GM21576 (cell line): Measurements from ENCODE around the gene EMID1.
A peak's percentile ranks its signal among the peaks of the same experiment; 100 is the strongest.

Experiments
- ATAC-seq: cut with Tn5 transposase; IDR thresholded peaks from one replicate; pipeline ENCODE4 v1.9.1; 2021; ENCODE audit warnings: mild to moderate bottlenecking, moderate library complexity; ENCODE audit not compliant: unreplicated experiment

EMID1 gene

DNA sequence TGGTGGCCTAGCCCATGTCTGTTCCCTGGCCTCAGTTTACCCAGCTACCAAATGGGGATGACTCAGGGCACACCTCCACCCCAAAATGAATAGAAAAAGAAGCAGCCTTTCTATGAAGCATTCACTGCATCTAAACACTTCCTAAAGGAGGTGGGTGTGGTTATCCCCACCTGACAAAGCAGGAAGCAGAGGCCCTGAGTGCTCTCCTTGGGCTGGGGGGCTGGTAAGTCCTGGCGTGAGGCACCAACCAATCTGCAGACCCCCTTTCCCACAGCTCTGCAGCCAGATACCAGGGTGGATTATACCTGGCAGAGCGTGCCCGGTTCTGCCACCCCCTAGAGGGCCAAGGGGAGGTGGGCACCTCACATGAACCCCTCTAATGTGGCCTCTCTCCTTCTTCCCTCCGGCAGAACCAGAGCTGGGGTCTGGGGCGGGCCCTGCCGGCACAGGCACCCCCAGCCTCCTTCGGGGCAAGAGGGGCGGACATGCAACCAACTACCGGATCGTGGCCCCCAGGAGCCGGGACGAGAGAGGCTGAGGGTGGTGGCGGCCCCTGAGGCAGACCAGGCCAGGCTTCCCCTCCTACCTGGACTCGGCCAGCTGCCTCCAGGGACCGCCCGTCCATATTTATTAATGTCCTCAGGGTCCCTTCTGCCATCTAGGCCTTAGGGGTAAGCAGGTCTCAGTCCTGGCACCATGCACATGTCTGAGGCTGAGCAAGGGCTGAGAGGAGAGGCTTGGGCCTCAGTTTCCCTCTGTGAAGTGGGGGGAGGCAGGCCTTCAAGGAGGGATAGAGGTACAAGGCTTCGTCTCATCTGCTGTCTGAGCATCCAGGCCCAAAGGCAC, 52.9 kb downstream of the EMID1 start:
- ATAC-seq = no peak

- ATAC-seq = no peak
These were observed 53.7 kb downstream of the EMID1 start for GRCh38 chr22:29259253-29259899.

DNA sequence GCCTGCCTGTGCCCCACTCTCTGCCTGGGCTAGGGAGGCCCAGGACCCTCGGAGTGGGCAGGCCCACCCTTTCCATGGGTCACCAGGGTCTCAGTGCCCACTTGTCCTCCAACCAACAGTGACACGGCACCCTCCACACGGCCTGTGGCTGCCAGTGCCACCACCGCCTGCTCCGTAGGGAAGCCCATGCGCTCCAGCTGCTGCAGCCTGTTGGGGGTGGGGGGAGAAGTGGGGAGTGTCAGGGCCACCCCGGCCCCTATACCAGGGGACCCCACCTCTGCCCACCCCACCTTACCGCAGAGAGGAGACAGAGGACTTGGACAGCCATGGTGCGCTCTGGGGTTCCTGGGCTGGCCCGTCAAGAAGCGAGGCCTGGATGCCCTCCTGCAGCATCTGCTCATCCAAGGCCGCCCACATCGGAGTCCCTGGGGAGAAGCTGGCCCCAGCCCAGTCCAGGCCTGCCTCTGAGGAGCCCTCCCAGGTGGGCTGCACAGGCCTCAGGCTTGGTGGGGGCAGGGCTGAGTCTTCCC, 54.4 kb downstream of the EMID1 start:
- no peak for ATAC-seq

DNA sequence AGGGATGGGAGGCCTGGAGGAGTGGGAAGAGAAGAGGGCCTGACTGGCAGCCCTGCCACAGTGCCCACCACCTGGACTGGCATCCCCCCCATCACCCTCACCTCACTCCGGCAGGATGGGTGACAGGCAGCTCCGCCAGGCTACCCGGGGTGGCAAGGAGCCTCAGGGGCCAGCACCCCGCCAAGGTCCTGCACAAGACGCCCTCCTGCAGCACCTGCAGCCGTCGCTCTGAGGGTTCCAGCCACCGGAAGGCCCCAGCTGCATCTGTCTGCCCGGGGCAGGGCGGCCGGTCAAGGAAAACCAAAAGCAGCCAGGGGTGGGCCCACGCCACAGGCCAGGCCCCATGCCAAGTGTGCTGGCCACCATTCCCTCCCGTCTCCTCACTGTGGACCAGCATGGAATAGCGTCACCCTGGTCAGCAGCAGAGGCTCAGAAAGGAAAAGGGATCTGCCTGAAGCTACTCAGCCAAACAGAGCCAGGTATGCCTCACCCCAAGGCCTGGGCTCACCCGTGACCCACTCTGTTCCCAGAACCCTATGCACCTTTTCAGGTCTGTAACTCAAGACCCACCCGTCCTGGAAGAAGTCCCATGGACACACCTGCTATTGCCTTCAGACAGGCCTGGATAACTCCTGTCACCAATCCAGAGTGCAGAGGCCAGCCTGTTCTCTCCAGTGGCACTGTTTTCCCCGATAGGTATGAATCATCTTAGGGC, 55.1 kb downstream of the EMID1 start:
- no peak for ATAC-seq

DNA sequence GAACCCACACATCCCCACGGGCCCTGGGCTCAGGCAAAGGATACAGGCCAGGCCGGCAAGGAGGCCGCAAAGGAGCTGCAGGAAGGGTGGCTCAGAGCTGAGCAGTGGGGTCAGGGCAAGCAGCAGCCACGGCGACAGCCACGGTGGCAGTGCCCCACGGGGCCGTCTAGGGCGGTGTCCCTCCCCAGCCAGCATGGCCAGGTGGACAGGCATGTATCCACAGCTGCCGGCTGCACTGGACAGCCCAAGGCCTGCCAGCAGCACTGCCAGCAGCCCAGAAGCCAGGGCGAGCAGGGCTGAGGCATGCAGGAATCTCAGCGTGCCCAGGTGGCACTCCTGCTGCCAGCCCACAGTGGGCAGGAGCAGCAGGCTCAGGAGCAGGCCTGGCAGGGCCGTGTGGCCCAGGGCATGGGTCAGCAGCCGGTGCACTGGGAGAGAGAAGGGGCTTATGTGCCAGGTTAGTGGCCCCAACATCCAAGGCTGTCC, 58.1 kb downstream of the EMID1 start:
- no peak for ATAC-seq

DNA sequence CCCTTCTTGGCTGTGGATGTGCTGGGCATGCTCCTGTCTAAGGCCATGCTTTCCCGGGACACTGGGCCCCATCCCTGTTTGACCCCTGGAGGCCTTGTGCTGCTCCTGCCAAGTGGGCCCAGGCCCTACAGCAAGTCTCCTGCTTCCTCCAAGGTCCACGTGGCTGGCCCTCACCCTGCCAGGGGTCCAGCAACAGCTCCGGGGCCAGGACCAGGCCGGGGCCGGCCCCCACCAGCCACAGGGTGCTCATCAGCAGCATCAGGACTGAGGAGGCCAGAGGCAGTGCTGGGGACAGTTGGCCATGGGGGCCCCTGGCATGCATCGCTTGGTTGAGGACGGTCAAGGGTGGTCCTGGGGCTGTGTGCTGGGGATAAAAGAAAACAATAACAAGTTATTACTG, 59.6 kb downstream of the EMID1 start:
- ATAC-seq = no peak

GRCh38 chr22:29265929-29266328, 60.2 kb downstream of the EMID1 start:
- ATAC-seq = no peak

DNA sequence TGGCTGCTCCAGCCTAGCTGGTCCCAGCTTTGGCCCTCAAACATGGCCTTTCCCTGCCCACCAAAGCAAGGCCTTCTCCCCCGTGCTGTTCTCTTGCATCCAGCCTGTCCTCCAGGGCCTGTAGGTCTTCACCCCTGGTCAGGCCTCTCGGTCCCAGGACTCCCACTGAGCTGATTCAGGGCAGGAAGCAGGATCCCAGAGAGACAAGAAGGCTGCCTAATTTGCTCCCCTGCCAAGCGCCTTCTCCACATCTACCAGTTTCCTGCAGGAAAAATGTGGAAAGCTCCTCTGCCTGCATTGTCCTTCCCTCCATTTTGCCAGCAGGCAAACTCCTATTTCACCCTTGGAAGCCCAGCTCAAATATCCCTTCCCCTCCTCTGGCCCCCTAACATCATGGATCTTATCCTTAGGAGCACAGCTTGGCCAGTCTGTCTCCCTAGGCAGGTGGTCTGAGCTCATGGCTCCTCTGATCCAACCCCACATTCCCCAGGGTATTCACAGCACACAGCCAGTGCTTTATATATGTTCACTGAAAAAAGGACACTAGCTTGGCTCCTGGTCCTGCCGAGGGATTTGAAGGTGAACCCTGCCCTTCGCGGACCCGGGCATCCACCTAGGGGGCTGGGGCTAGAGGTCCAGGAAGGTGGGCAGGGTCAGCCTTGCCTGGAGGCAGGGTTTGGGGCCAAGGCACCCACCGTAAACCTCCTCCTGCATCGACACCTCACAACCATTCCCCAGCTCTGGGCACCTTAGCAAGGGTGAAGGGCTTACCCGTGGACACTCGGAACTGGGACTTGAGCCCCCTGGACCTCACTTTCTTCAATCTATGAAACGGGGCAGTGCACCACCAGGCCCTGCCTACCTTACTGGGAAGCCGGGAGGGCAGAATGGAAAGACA, 61.1 kb downstream of the EMID1 start:
- no peak for ATAC-seq

- ATAC-seq = no peak
These were observed 61.8 kb downstream of the EMID1 start for GRCh38 chr22:29267462-29267857.

GRCh38 chr22:29267858-29268510, 62.3 kb downstream of the EMID1 start, which contains the start of the genes EWSR1 and RHBDD3:
TSS of gene EWSR1 (plus strand) at chr22:29268268. CDS start at chr22:29268337, 69 bp downstream.
TSS of gene RHBDD3 (minus strand) at chr22:29267981. CDS start at chr22:29265626, 2,355 bp downstream.
- peak; percentile 76 for ATAC-seq

DNA sequence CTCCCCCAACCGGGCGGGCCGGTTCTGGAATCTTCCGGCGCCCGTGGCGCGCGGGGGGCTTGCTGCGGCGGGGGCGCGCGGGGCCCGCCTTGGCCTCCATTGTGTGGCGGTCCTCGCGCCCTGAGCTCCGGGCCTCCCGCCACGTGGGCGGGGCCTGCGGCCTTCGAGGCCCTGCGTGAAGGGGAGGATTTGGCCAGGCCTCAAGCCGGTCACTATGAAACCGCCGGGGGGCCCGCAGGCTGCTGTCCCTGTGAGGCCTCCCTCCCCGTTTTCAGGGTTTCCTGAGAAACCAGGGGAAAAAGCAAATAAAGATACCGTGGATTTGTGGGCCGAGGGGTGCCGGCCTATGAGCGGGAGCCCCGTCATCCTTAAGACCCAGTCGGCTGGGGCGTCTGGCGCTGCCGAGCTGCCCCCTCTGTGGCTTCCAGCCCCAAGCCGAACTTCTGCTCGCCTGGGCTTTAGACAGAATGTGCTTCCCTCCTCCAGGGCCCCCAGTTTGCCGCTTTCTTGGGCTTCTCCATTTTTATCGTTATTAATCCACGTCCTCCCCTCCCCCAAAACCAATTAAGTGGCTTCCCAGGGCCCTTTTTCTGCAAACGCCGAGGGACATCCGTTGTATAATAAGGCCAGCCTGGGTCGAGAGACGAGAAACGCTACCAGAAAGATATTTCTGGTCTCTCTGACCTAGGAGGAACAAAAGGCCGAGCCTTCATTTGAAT, 63.0 kb downstream of the EMID1 start:
- ATAC-seq = peak; percentile 8

DNA sequence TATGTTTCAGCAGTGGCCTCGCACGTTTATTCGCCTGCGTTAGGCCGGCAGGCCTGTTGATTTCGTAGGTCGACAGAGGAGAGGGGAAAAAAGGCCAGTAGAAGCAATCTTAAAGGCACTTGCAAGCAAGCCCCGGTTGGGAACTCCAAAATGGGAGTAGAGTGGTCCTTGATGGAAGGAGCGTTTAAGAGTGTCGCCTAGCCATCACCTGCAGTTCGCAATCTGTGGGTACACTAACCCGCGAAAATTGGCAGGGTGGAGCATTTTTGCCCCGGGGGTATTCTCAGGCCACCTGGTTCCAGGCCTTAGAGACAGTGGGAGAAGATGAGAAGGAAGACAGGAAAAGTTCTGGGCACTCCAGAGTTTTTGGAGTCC, 63.5 kb downstream of the EMID1 start:
- no peak for ATAC-seq

GRCh38 chr22:29269731-29270474, 64.2 kb downstream of the EMID1 start:
- no peak for ATAC-seq

DNA sequence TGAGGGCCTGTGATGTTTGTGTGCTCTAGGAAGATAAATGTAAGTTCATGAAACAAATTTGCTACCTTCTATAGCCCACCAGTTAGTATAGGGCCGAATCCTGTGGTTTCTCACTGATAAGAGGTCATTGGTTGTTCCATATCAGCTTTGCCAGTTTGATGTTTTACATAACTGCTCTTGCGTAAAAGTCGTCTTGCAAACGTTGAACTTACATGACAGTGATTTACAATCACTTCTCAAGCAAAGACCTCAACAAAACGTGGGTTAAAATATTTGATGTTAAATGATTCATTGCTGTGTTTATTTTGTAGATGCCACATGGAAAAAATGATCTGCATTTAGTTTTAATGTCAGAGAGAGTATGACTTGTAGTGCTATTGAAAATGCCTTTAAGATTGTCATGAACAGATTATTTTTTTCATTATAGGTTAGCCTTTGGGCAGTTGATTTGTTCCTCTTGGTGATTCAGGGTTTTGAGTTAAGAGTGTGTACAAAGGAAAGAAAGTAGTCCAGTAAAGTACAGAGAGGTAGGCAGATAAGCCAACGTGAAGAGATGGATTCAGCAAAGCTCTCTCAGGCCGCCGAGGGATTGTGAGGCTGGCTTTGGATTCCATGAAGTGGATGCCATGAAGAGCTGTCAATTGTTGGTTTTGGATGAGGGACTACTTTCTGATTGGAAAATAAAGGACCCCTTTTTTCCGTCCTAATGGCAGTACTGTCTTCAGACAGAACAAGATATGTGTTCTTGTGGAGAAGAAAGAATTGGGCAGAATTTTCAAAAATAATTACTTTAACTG, 65.0 kb downstream of the EMID1 start:
- no peak for ATAC-seq

DNA sequence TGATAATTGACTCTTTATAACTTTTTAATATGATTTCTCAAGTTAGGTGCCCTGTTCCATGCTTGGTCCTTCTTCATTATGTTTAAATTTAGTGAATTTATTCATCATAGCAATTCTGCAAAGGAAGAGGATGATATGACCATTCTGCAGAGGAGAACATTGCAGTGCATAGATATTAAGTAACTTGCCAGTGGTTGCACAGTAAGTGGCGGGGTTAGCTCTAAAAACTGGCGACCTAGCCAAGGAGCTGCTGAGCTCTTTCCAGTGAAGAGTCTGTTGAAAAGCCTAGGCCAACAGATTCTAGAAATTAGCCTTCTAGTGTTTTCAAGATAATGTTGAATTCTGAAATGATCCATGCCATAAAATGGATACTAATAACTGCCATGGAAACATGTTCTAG, 66.9 kb downstream of the EMID1 start:
- no peak for ATAC-seq

DNA sequence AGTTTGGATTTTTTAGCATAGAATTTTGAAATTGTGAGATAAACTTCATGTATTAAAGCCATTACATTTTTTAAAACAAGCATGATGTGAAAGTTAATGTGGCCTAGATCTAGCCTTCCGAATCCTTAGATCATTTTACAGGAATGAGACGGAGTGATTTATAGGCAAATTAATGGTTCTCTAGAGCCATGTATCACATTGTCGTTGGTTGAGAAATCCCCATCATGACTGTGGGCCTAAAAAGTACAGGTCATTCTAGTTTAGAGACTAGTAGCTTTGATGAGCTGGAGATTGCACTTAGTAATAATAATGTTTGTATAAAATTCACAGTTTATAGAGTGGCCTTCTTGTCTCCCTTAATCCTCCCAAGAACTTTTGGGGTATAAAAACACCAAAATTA, 69.5 kb downstream of the EMID1 start:
- no peak for ATAC-seq

GRCh38 chr22:29275819-29276565, 70.3 kb downstream of the EMID1 start:
- ATAC-seq = no peak
